HEK293T (cell line): Measurements from ENCODE around the gene SCGB1D4.
A peak's percentile ranks its signal among the peaks of the same experiment; 100 is the strongest.
"Not testable (repeated sequence)": the region's sequence is repeated elsewhere in the genome, so short reads cannot be mapped to it uniquely, and the experiment has no call there.

Source experiments
- CTCF ChIA-PET: fragments of 350-600 bp; formaldehyde crosslinking; extraction: SDS; loops from one replicate; lab custom pipeline; 2021; ENCODE audit warnings: antibody characterized with exemption, inconsistent platforms; lab: Yijun Ruan, JAX
- POLR2A ChIA-PET: fragments of 350-600 bp; formaldehyde crosslinking; extraction: SDS; loops from one replicate; lab custom pipeline; 2020; ENCODE audit warnings: antibody characterized with exemption, inconsistent platforms; lab: Yijun Ruan, JAX
- DNase-seq: peaks from one replicate; pipeline ENCODE4 v3.0.0; 2012; ENCODE audit warnings: mixed read lengths; ENCODE audit errors: extremely low spot score
- ARNT ChIP-seq: fragments of 450-650 bp; IDR thresholded peaks from 2 replicates; pipeline ENCODE4 v1.6.1; 2017; ENCODE audit warnings: mild to moderate bottlenecking
- BHLHE40 ChIP-seq: fragments of 450-650 bp; IDR thresholded peaks from 2 replicates; pipeline ENCODE4 v1.6.1; 2016; ENCODE audit warnings: mild to moderate bottlenecking, moderate library complexity, borderline replicate concordance
- CTBP1 ChIP-seq: fragments of 450-650 bp; IDR thresholded peaks from 2 replicates; pipeline ENCODE4 v1.6.1; 2016; ENCODE audit warnings: borderline replicate concordance
- ELF4 ChIP-seq: fragments of 450-650 bp; IDR thresholded peaks from 2 replicates; pipeline ENCODE4 v1.6.1; 2017; ENCODE audit warnings: antibody characterized with exemption
- FOXA1 ChIP-seq: fragments of 450-650 bp; IDR thresholded peaks from 2 replicates; pipeline ENCODE4 v1.6.1; 2016; ENCODE audit warnings: mild to moderate bottlenecking
- FOXK2 ChIP-seq: fragments of 450-650 bp; IDR thresholded peaks from 2 replicates; pipeline ENCODE4 v1.6.1; 2016; ENCODE audit warnings: mild to moderate bottlenecking
- FOXM1 ChIP-seq: fragments of 450-650 bp; IDR thresholded peaks from 2 replicates; pipeline ENCODE4 v1.6.1; 2017; ENCODE audit warnings: mild to moderate bottlenecking, borderline replicate concordance
- HDGF ChIP-seq: fragments of 450-650 bp; IDR thresholded peaks from 2 replicates; pipeline ENCODE4 v1.6.1; 2017; ENCODE audit warnings: antibody characterized with exemption, borderline replicate concordance
- L3MBTL2 ChIP-seq: fragments of 450-650 bp; conservative IDR thresholded peaks from 2 replicates; pipeline ENCODE4 v1.6.1; 2016; ENCODE audit warnings: mild to moderate bottlenecking
- LEF1 ChIP-seq: fragments of 450-650 bp; IDR thresholded peaks from 2 replicates; pipeline ENCODE4 v1.6.1; 2017; ENCODE audit warnings: mild to moderate bottlenecking, borderline replicate concordance
- NFRKB ChIP-seq: fragments of 450-650 bp; IDR thresholded peaks from 2 replicates; pipeline ENCODE4 v1.6.1; 2016; ENCODE audit warnings: mild to moderate bottlenecking, moderate library complexity
- PKNOX1 ChIP-seq: fragments of 450-650 bp; IDR thresholded peaks from 2 replicates; pipeline ENCODE4 v1.6.1; 2016
- SP1 ChIP-seq: fragments of 450-650 bp; IDR thresholded peaks from 2 replicates; pipeline ENCODE4 v1.6.1; 2017
- SUZ12 ChIP-seq: fragments of 450-650 bp; IDR thresholded peaks from 2 replicates; pipeline ENCODE4 v1.6.1; 2016; ENCODE audit warnings: mild to moderate bottlenecking
- TARDBP ChIP-seq: fragments of 450-650 bp; IDR thresholded peaks from 2 replicates; pipeline ENCODE4 v1.6.1; 2016
- ZNF384 ChIP-seq: fragments of 450-650 bp; IDR thresholded peaks from 2 replicates; pipeline ENCODE4 v1.6.1; 2016

Gene SCGB1D4, protein sequence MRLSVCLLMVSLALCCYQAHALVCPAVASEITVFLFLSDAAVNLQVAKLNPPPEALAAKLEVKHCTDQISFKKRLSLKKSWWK

GRCh38 chr11:62298975-62299374 is at the start of gene SCGB1D4:
TSS of gene SCGB1D4 (minus strand) at chr11:62299075. CDS start at chr11:62299010, 65 bp downstream.
- POLR2A ChIA-PET: no interaction called here
- DNase-seq: no peak
- CTCF ChIA-PET: interaction anchor here (1.0 to 1.8 kb wide), 2 partner anchors 8 to 12 kb away, joined by 3 to 5 read pairs; no protein-coding TSS in a partner anchor
- TF ChIP-seq ZNF384: no peak
- no peak for TF ChIP-seq FOXA1
- TF ChIP-seq SP1: no peak

DNA sequence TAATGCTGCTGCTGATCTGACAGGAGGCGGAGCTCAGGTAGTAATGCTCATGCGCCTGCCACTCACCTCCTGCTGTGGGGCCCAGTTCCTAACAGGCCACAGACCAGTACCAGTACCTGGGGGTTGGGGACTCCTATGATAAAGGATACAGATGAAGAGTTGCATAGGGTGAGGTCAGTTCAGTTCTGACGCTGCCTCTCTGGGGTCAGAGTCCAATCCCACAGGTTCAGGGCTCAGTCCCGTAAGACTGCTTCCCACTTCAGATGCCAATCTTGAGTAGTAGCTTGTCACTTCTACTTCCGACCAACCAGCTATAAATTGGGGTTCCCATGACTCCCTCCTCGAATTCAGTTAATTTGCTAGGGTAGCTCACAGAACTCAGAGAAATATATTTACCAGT is 47.0 kb upstream of the SCGB1D4 start:
- no peak for TF ChIP-seq ARNT
- no peak for TF ChIP-seq BHLHE40
- no peak for TF ChIP-seq TARDBP
- TF ChIP-seq SP1: no peak
- no peak for TF ChIP-seq FOXK2
- no peak for TF ChIP-seq LEF1
- no peak for TF ChIP-seq HDGF
- TF ChIP-seq CTBP1: no peak
- no peak for TF ChIP-seq NFRKB
- TF ChIP-seq FOXM1: no peak
- POLR2A ChIA-PET: no interaction called here
- CTCF ChIA-PET: no interaction called here
- DNase-seq: no peak

DNA sequence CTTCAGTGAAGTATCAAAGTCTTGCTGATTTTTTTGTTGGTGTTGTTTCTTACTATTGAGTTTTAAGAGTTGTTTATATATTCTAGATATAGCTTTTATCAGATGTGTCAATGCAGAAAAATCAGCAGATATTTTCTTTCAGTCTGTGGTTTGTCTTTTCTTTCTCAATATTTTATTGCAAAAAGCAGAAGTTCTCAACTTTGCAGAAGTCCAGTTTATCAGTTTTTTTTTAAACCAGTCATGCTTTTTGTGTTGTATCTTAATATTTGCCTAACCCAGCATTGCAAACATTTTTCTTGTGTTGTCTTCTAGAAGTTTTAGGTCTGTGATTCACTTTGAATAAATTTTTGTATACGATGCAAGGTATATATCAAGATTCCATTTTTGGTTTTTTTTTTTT is 45.3 kb upstream of the SCGB1D4 start:
- no peak for DNase-seq
- POLR2A ChIA-PET: no interaction called here

DNA sequence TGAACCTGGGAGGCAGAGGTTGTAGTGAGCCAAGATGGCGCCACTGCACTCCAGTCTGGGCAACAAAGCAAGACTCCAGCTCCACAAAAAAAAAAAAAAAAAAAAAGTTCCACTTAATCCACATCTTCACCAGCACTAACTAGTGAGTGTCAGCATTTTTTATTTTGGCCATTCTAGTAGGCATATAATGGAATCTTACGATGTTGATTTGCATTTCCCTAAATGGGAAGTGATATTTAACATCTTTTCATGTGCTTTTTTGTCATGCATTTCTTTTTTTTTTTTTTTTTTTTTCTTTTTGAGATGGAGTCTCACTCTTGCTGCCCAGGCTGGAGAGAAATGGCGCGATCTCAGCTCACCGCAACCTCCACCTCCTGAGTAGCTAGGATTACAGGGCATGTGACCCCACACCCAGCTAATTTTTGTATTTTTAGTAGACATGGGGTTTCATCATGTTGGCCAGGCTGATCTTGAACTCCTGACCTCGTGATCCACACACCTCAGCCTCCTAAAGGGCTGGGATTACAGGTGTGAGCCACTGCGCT is 44.8 kb upstream of the SCGB1D4 start:
- CTCF ChIA-PET, DNase-seq, POLR2A ChIA-PET: not testable (repeated sequence)

More for the DNA sequence above, 45.3 kb upstream of the SCGB1D4 start:
- CTCF ChIA-PET: no interaction called here
- TF ChIP-seq CTBP1 (no peak), L3MBTL2 (no peak), SUZ12 (no peak), ARNT (no peak), ELF4 (no peak), LEF1 (no peak), TARDBP (no peak), FOXA1 (no peak), HDGF (no peak), FOXK2 (no peak), FOXM1 (no peak), SP1 (no peak), BHLHE40 (no peak), PKNOX1 (no peak), NFRKB (no peak), ZNF384 (no peak)

- POLR2A ChIA-PET: no interaction called here
- no peak for DNase-seq
Measured at GRCh38 chr11:62341588-62341987, 42.7 kb upstream of the SCGB1D4 start.

GRCh38 chr11:62340269-62340901 is 41.5 kb upstream of the SCGB1D4 start:
- CTCF ChIA-PET: interaction anchor here (0.6 to 1.3 kb wide), 8 partner anchors 9 to 213 kb away, joined by 3 to 6 read pairs (median 4); no protein-coding TSS in a partner anchor
- peak; percentile 42 for DNase-seq
- POLR2A ChIA-PET: interaction anchor here (1.3 kb wide), 1 partner anchor 11 kb away, joined by 3 read pairs; no protein-coding TSS in a partner anchor

More at GRCh38 chr11:62341588-62341987, 42.7 kb upstream of the SCGB1D4 start:
- no peak for TF ChIP-seq BHLHE40
- TF ChIP-seq CTBP1: no peak
- no peak for TF ChIP-seq FOXA1
- TF ChIP-seq ELF4: no peak
- TF ChIP-seq ZNF384: no peak
- TF ChIP-seq SUZ12: no peak
- TF ChIP-seq TARDBP: no peak
- no peak for TF ChIP-seq ARNT
- CTCF ChIA-PET: interaction anchor here (1.3 kb wide), 1 partner anchor 36 kb away, joined by 6 read pairs; no protein-coding TSS in a partner anchor

More at GRCh38 chr11:62340269-62340901, 41.5 kb upstream of the SCGB1D4 start:
- TF ChIP-seq BHLHE40: no peak
- TF ChIP-seq ARNT: no peak
- no peak for TF ChIP-seq FOXM1
- TF ChIP-seq FOXK2: no peak
- TF ChIP-seq NFRKB: no peak
- no peak for TF ChIP-seq TARDBP
- TF ChIP-seq FOXA1: no peak
- TF ChIP-seq PKNOX1: no peak
- no peak for TF ChIP-seq HDGF
- no peak for TF ChIP-seq CTBP1
- TF ChIP-seq LEF1: no peak
- no peak for TF ChIP-seq L3MBTL2
- TF ChIP-seq SP1: no peak
- TF ChIP-seq ZNF384: no peak
- no peak for TF ChIP-seq SUZ12
- no peak for TF ChIP-seq ELF4
